ENCODE results near the gene HSPA4. TPM values are rescaled to one million over a fixed set of nuclear protein-coding genes. Genes with fewer than 3 reads are reported as not detected.

HSPA4 gene
- total and polyA plus RNA-seq, 12 donors, result 48.0 to 207 (median 96.8) TPM

DNA sequence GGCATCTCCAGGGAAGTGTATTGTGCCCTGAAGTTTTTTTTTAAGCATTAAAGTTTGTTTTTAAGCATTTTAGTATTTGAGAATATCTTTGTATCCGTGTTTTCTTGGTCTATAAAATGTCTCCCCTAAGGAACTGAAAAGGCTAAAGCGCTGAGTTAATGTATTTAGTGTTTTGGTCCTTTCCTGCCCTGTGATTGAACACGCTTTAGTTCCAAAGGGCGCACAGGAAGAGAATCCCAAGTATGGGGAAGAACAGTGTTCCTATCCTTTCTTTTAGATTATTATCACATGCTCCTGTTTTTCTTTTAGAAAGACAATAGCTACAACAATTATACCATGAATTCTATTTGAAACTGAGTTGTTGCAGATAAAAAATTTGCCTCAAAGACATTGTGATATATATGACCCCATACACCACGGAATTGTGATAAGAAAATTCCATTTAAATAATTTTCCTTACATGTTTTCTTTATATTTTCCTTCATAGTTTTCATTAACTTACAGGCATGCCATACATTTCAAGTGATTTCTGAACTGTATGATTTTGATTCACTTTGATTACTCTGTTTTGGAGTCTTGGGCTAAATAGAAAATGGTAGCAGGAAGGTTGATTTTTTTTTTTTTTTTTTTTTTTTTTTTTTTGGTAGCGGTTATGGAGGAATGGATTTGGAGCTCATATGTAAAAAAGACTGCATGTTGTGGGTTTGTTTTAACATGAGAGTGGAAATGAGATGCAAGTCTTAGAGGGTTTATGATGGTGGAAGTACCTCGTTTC is 3.1 kb downstream of the HSPA4 start:
- 89 to 92% (median 91%) methylated on average over 7 of the region's 7 CpGs for WGBS, 4 donors
- intact Hi-C loops (cut with DNase I), result loop anchor here (10.0 kb wide), 1 partner anchor 90 kb away; the partner anchor contains the start of gene AFF4 (in 2 of the 2)

DNA sequence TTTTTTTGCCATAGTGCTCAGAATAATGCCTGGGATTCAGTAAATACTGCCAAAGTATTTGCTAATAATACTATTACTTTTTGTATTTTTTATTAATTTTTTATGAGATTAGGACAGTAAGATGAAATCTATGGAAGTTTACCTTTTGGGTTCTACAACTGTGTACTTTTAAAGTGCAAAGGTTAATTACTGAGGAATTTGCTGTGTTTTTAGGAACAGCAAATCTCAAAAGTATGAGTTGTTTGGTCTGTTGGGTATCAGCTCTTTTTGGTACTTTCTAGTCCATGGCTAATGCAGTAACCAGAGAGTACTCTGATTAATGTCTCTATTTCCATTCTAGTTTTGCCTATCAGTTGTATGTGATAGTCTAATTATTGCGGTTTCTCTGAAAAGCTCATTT is 5.1 kb downstream of the HSPA4 start:
- WGBS, 4 donors, result 80 to 90% (median 88%) methylated on average over 1 of the region's 1 CpG
- Histone ChIP-seq H3K36me3 (replicated peaks in 1 of 2) (no peaks in the 10 kb centered on the region), H3K9me3 (replicated peaks in 1 of 3) (no peaks in the 10 kb centered on the region), H3K27ac (no peak overlapping the region), H3K4me3 (no peak overlapping the region), H3K4me1 (replicated peaks in 1 of 2) (peaks cover 5 to 53% of the 10 kb centered on the region in 2 donors), H3K27me3 (no peaks in the 10 kb centered on the region)
- intact Hi-C loops (cut with DNase I), result loop anchor here (10.0 kb wide), 1 partner anchor 92 kb away; the partner anchor contains the start of gene AFF4 (in 2 of the 2)
- DNase-seq, result no peak
- no peak for TF ChIP-seq POLR2A (IDR thresholded peaks at IDR 0.05)
- TF ChIP-seq, protein P1, sequence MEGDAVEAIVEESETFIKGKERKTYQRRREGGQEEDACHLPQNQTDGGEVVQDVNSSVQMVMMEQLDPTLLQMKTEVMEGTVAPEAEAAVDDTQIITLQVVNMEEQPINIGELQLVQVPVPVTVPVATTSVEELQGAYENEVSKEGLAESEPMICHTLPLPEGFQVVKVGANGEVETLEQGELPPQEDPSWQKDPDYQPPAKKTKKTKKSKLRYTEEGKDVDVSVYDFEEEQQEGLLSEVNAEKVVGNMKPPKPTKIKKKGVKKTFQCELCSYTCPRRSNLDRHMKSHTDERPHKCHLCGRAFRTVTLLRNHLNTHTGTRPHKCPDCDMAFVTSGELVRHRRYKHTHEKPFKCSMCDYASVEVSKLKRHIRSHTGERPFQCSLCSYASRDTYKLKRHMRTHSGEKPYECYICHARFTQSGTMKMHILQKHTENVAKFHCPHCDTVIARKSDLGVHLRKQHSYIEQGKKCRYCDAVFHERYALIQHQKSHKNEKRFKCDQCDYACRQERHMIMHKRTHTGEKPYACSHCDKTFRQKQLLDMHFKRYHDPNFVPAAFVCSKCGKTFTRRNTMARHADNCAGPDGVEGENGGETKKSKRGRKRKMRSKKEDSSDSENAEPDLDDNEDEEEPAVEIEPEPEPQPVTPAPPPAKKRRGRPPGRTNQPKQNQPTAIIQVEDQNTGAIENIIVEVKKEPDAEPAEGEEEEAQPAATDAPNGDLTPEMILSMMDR (IDR thresholded peaks at IDR 0.05), result no peak

More for the DNA sequence above, 3.1 kb downstream of the HSPA4 start:
- no peaks in the 10 kb centered on the region for H3K9me3 ChIP-seq (replicated peaks in 1 of 3)
- H3K36me3 ChIP-seq (replicated peaks in 1 of 2), result no peaks in the 10 kb centered on the region
- no peak for DNase-seq
- H3K4me3 ChIP-seq, result no peak overlapping the region
- H3K27ac ChIP-seq, result no peak overlapping the region
- peaks cover 10 to 55% of the 10 kb centered on the region in 2 donors for H3K4me1 ChIP-seq (replicated peaks in 1 of 2)
- H3K27me3 ChIP-seq, result no peaks in the 10 kb centered on the region
- no peak for TF ChIP-seq POLR2A (IDR thresholded peaks at IDR 0.05)
- TF ChIP-seq, protein P1 (IDR thresholded peaks at IDR 0.05), result no peak

DNA sequence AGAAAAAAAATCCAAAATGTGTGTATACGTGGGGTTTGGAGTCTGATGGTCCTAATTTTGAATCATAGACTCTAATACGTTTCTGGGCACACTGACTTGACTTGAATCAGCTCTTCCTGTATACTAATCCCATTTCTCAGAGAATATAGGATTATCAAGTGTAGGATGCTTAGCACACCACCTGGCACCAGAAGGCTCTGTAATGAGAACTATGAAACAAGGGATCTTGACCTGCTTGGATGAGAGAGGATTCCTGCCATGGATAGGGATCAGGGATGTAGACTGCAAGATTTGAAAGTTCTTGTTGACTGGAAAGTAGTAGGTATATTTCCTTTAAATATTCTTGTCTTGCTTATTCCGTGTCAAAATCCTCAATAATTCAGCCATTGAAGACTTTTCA is 7.8 kb downstream of the HSPA4 start:
- intact Hi-C loops (cut with DNase I), result loop anchor here (10.0 kb wide), 1 partner anchor 95 kb away; the partner anchor contains the start of gene AFF4 (in 2 of the 2)
- 69 to 88% (median 81%) methylated on average over 3 of the region's 3 CpGs for WGBS, 4 donors
- no peak overlapping the region for H3K4me3 ChIP-seq
- H3K36me3 ChIP-seq (replicated peaks in 1 of 2), result no peaks in the 10 kb centered on the region
- no peaks in the 10 kb centered on the region for H3K9me3 ChIP-seq (replicated peaks in 1 of 3)
- no peak for DNase-seq
- TF ChIP-seq, protein P1 (IDR thresholded peaks at IDR 0.05), result no peak
- no peak for TF ChIP-seq POLR2A (IDR thresholded peaks at IDR 0.05)
- no peak overlapping the region for H3K27ac ChIP-seq
- H3K27me3 ChIP-seq, result no peaks in the 10 kb centered on the region
- peaks cover 0 to 40% of the 10 kb centered on the region in 2 donors for H3K4me1 ChIP-seq (replicated peaks in 1 of 2)

DNA sequence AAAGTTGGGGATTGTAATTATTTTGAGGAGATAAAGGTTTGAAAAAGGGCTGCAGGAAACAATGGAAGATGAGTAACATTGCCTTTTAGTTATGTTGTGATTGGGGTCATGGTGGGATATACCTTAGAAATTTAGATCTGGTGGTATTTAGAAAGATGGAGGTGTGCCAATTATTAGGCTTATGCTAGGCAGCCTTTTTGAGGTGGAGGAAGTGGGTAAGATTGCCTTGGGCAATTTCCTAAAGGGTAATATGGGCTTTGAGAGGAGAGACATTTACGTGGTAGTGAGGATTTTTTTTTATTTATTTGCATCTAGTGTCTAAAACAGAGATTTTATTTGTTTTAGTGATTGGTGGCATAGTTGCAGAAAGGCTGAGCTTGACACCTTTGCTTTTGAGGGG is 10.5 kb downstream of the HSPA4 start:
- DNase-seq, result no peak
- WGBS, 4 donors, result 64 to 73% (median 68%) methylated on average over 1 of the region's 1 CpG
- peaks cover 0 to 12% of the 10 kb centered on the region in 2 donors for H3K36me3 ChIP-seq (replicated peaks in 1 of 2)
- no peak overlapping the region for H3K27ac ChIP-seq
- H3K9me3 ChIP-seq (replicated peaks in 1 of 3), result no peaks in the 10 kb centered on the region
- peaks cover 0 to 30% of the 10 kb centered on the region in 2 donors for H3K4me1 ChIP-seq (replicated peaks in 1 of 2)
- H3K27me3 ChIP-seq, result no peaks in the 10 kb centered on the region
- no peak for TF ChIP-seq POLR2A (IDR thresholded peaks at IDR 0.05)
- TF ChIP-seq, protein P1 (IDR thresholded peaks at IDR 0.05), result no peak
- H3K4me3 ChIP-seq, result no peak overlapping the region
- intact Hi-C loops (cut with DNase I), result no loop called here

Measured in adrenal gland (tissue), 12 donors.